CD8-positive, alpha-beta memory T cell (primary cell): ENCODE results near the gene SDK1. TPM values are rescaled to one million over a fixed set of nuclear protein-coding genes. Genes with fewer than 3 reads are reported as not detected.

Experiments
- CTCF ChIA-PET: fragments of 350-600 bp; sonication (Branson Sonifier 250); formaldehyde crosslinking; loops from one replicate; lab custom pipeline; 2021; ENCODE audit warnings: antibody characterized with exemption; lab: Charles Lee
- POLR2A ChIA-PET: fragments of 350-600 bp; sonication (Branson Sonifier 250); formaldehyde crosslinking; loops from one replicate; lab custom pipeline; 2021; ENCODE audit warnings: antibody characterized with exemption; lab: Charles Lee
- DNase-seq, 5 donors: peaks; one replicate each; pipeline versions ENCODE4 v3.0.0 to v3.0.0-alpha.2; 2020 to 2022; ENCODE audit warnings: mixed read lengths in 1 of 5
- H3K27ac ChIP-seq: one replicate; pipeline ENCODE4 v1.7.0; 2013; ENCODE audit warnings: low read depth, mild to moderate bottlenecking, low read length, moderate library complexity
- H3K27me3 ChIP-seq: 2 replicates; pipeline ENCODE4 v1.7.0; 2013; ENCODE audit warnings: low read length, mild to moderate bottlenecking; ENCODE audit not compliant: insufficient read depth, poor library complexity, severe bottlenecking
- H3K36me3 ChIP-seq: 2 replicates; pipeline ENCODE4 v1.7.0; 2013; ENCODE audit warnings: mild to moderate bottlenecking, low read length, moderate library complexity; ENCODE audit not compliant: insufficient read depth
- H3K4me1 ChIP-seq: 2 replicates; pipeline ENCODE4 v1.7.0; 2013; ENCODE audit warnings: mild to moderate bottlenecking, low read length, moderate library complexity; ENCODE audit not compliant: insufficient read depth
- H3K4me3 ChIP-seq: 2 replicates; pipeline ENCODE4 v1.7.0; 2013; ENCODE audit warnings: mild to moderate bottlenecking, low read length
- H3K9me3 ChIP-seq: 2 replicates; pipeline ENCODE4 v1.7.0; 2013; ENCODE audit warnings: mild to moderate bottlenecking, low read length
- H3K27ac Mint-ChIP-seq, 8 donors: one replicate each; pipeline ENCODE4 v1.8.0; 2020 to 2021; ENCODE audit warnings: mixed read lengths in 8 of 8, mild to moderate bottlenecking in 6 of 8, inconsistent platforms in 3 of 8, moderate library complexity in 3 of 8
- H3K27me3 Mint-ChIP-seq, 2 donors: one replicate each; pipeline ENCODE4 v1.8.0; 2020 to 2021; ENCODE audit warnings: mixed read lengths in 2 of 2, mild to moderate bottlenecking in 1 of 2, moderate library complexity in 1 of 2
- H3K36me3 Mint-ChIP-seq, 3 donors: one replicate each; pipeline ENCODE4 v1.8.0; 2020 to 2021; ENCODE audit warnings: mixed read lengths in 3 of 3, inconsistent platforms in 1 of 3, mild to moderate bottlenecking in 1 of 3
- H3K4me1 Mint-ChIP-seq, 3 donors: one replicate each; pipeline ENCODE4 v1.8.0; 2020 to 2021; ENCODE audit warnings: mixed read lengths in 3 of 3, inconsistent platforms in 1 of 3, mild to moderate bottlenecking in 1 of 3
- H3K4me3 Mint-ChIP-seq, 7 donors: one replicate each; pipeline ENCODE4 v1.8.0; 2020 to 2021; ENCODE audit warnings: mixed read lengths in 7 of 7, mild to moderate bottlenecking in 6 of 7, moderate library complexity in 4 of 7, inconsistent platforms in 2 of 7
- H3K9me3 Mint-ChIP-seq, 5 donors: one replicate each; pipeline ENCODE4 v1.8.0; 2020 to 2022; ENCODE audit warnings: mixed read lengths in 5 of 5, mild to moderate bottlenecking in 3 of 5, moderate library complexity in 2 of 5, inconsistent platforms in 1 of 5
- polyA plus RNA-seq: library from polyadenylated mRNA; unstranded; fragments of 300-500 nt; fragmentation: Illumina TruSeq; gene quantifications from one replicate; pipeline ENCODE4 v1.2.3, GENCODE V29; 2021
- total RNA-seq, 2 experiments: library from RNA; stranded (reverse); gene quantifications; one replicate each; pipeline ENCODE4 v1.2.3, GENCODE V29; 2021

Gene SDK1
- total and polyA plus RNA-seq, 3 experiments from 2014 or later: 0.04 TPM; not detected in 1

- H3K27me3 ChIP-seq: no peaks in the 10 kb centered on the region
Measured at GRCh38 chr7:3916146-3916545, 615.1 kb downstream of the SDK1 start.

GRCh38 chr7:3917436-3917835, 616.4 kb downstream of the SDK1 start:
- POLR2A ChIA-PET: no interaction called here
- H3K4me1 Mint-ChIP-seq: peaks cover 6 to 7% (median 7%) of the 10 kb centered on the region in 3 donors
- H3K9me3 ChIP-seq: no peaks in the 10 kb centered on the region
- no peak overlapping the region for H3K27ac Mint-ChIP-seq
- no peak for DNase-seq
- H3K27me3 Mint-ChIP-seq: peaks cover 3 to 13% of the 10 kb centered on the region in 2 donors
- CTCF ChIA-PET: no interaction called here
- H3K36me3 Mint-ChIP-seq: no peaks in the 10 kb centered on the region
- H3K36me3 ChIP-seq: no peaks in the 10 kb centered on the region
- no peaks in the 10 kb centered on the region for H3K27me3 ChIP-seq
- H3K27ac ChIP-seq: no peak overlapping the region
- H3K9me3 Mint-ChIP-seq: no peaks in the 10 kb centered on the region
- no peaks in the 10 kb centered on the region for H3K4me1 ChIP-seq
- no peak overlapping the region for H3K4me3 ChIP-seq
- no peak overlapping the region for H3K4me3 Mint-ChIP-seq

More at GRCh38 chr7:3916146-3916545, 615.1 kb downstream of the SDK1 start:
- Mint-ChIP-seq H3K36me3 (no peaks in the 10 kb centered on the region), H3K4me1 (peaks cover 6 to 7% (median 7%) of the 10 kb centered on the region in 3 donors), H3K27ac (no peak overlapping the region), H3K27me3 (peaks cover 3 to 20% of the 10 kb centered on the region in 2 donors), H3K9me3 (no peaks in the 10 kb centered on the region), H3K4me3 (no peak overlapping the region)
- ChIA-PET POLR2A (no interaction called here), CTCF (no interaction called here)
- no peak for DNase-seq
- Histone ChIP-seq H3K4me3 (no peak overlapping the region), H3K4me1 (no peaks in the 10 kb centered on the region), H3K27ac (no peak overlapping the region), H3K36me3 (no peaks in the 10 kb centered on the region), H3K9me3 (no peaks in the 10 kb centered on the region)

- Mint-ChIP-seq H3K27ac (no peak overlapping the region), H3K27me3 (peaks cover 3 to 12% of the 10 kb centered on the region in 2 donors), H3K4me3 (no peak overlapping the region), H3K4me1 (peaks cover 6 to 7% (median 7%) of the 10 kb centered on the region in 3 donors), H3K36me3 (no peaks in the 10 kb centered on the region), H3K9me3 (no peaks in the 10 kb centered on the region)
- ChIA-PET CTCF (no interaction called here), POLR2A (no interaction called here)
- no peak for DNase-seq
- H3K9me3 ChIP-seq: no peaks in the 10 kb centered on the region
- no peaks in the 10 kb centered on the region for H3K36me3 ChIP-seq
- H3K27me3 ChIP-seq: no peaks in the 10 kb centered on the region
- H3K4me3 ChIP-seq: no peak overlapping the region
- no peaks in the 10 kb centered on the region for H3K4me1 ChIP-seq
- H3K27ac ChIP-seq: no peak overlapping the region
Measured at GRCh38 chr7:3918576-3918975, 617.5 kb downstream of the SDK1 start.

- Histone ChIP-seq H3K27me3 (no peaks in the 10 kb centered on the region), H3K4me1 (no peaks in the 10 kb centered on the region), H3K9me3 (no peaks in the 10 kb centered on the region), H3K36me3 (no peaks in the 10 kb centered on the region), H3K4me3 (no peak overlapping the region), H3K27ac (no peak overlapping the region)
- Mint-ChIP-seq H3K27me3 (peaks cover 5 to 28% of the 10 kb centered on the region in 2 donors), H3K27ac (no peak overlapping the region), H3K4me3 (no peak overlapping the region), H3K36me3 (no peaks in the 10 kb centered on the region), H3K4me1 (peaks cover 6 to 7% (median 7%) of the 10 kb centered on the region in 3 donors), H3K9me3 (peaks cover 0 to 3% (median 0%) of the 10 kb centered on the region in 5 donors)
- ChIA-PET CTCF (no interaction called here), POLR2A (no interaction called here)
- DNase-seq: no peak
Measured at GRCh38 chr7:3922175-3922635, 621.2 kb downstream of the SDK1 start.

- Histone ChIP-seq H3K27me3 (no peaks in the 10 kb centered on the region), H3K36me3 (no peaks in the 10 kb centered on the region), H3K27ac (no peak overlapping the region), H3K4me3 (no peak overlapping the region), H3K9me3 (no peaks in the 10 kb centered on the region), H3K4me1 (no peaks in the 10 kb centered on the region)
- Mint-ChIP-seq H3K27ac (no peak overlapping the region), H3K36me3 (no peaks in the 10 kb centered on the region), H3K9me3 (peaks cover 0 to 3% (median 0%) of the 10 kb centered on the region in 5 donors), H3K27me3 (peaks cover 5 to 33% of the 10 kb centered on the region in 2 donors), H3K4me1 (peaks cover 6 to 7% (median 6%) of the 10 kb centered on the region in 3 donors), H3K4me3 (no peak overlapping the region)
- CTCF ChIA-PET: no interaction called here
- POLR2A ChIA-PET: no interaction called here
- no peak for DNase-seq
Measured at GRCh38 chr7:3923307-3923918, 622.4 kb downstream of the SDK1 start.

GRCh38 chr7:3924277-3924676, 623.2 kb downstream of the SDK1 start:
- Mint-ChIP-seq H3K27ac (no peak overlapping the region), H3K9me3 (peaks cover 0 to 3% (median 0%) of the 10 kb centered on the region in 5 donors), H3K36me3 (no peaks in the 10 kb centered on the region), H3K27me3 (peaks cover 5 to 39% of the 10 kb centered on the region in 2 donors), H3K4me1 (no peaks in the 10 kb centered on the region), H3K4me3 (no peak overlapping the region)
- Histone ChIP-seq H3K36me3 (no peaks in the 10 kb centered on the region), H3K27me3 (no peaks in the 10 kb centered on the region), H3K4me3 (no peak overlapping the region), H3K9me3 (no peaks in the 10 kb centered on the region), H3K27ac (no peak overlapping the region), H3K4me1 (no peaks in the 10 kb centered on the region)
- ChIA-PET CTCF (no interaction called here), POLR2A (no interaction called here)
- DNase-seq: no peak

GRCh38 chr7:3927446-3928110, 626.5 kb downstream of the SDK1 start:
- CTCF ChIA-PET: no interaction called here
- H3K36me3 ChIP-seq: no peaks in the 10 kb centered on the region
- POLR2A ChIA-PET: no interaction called here

GRCh38 chr7:3928727-3929515, 627.9 kb downstream of the SDK1 start:
- Histone ChIP-seq H3K4me1 (no peaks in the 10 kb centered on the region), H3K36me3 (no peaks in the 10 kb centered on the region), H3K27me3 (no peaks in the 10 kb centered on the region), H3K4me3 (no peak overlapping the region), H3K9me3 (no peaks in the 10 kb centered on the region), H3K27ac (no peak overlapping the region)
- no peak for DNase-seq
- peaks cover 10 to 40% of the 10 kb centered on the region in 2 donors for H3K27me3 Mint-ChIP-seq
- ChIA-PET CTCF (no interaction called here), POLR2A (no interaction called here)
- no peaks in the 10 kb centered on the region for H3K36me3 Mint-ChIP-seq
- no peaks in the 10 kb centered on the region for H3K4me1 Mint-ChIP-seq
- no peak overlapping the region for H3K27ac Mint-ChIP-seq
- H3K4me3 Mint-ChIP-seq: no peak overlapping the region
- H3K9me3 Mint-ChIP-seq: peaks cover 0 to 5% (median 0%) of the 10 kb centered on the region in 5 donors

More at GRCh38 chr7:3927446-3928110, 626.5 kb downstream of the SDK1 start:
- Mint-ChIP-seq H3K27ac (no peak overlapping the region), H3K4me3 (no peak overlapping the region), H3K36me3 (no peaks in the 10 kb centered on the region), H3K27me3 (peaks cover 10 to 40% of the 10 kb centered on the region in 2 donors), H3K4me1 (no peaks in the 10 kb centered on the region), H3K9me3 (peaks cover 0 to 5% (median 0%) of the 10 kb centered on the region in 5 donors)
- no peak overlapping the region for H3K27ac ChIP-seq
- no peak overlapping the region for H3K4me3 ChIP-seq
- H3K9me3 ChIP-seq: no peaks in the 10 kb centered on the region
- no peaks in the 10 kb centered on the region for H3K27me3 ChIP-seq
- no peak for DNase-seq
- no peaks in the 10 kb centered on the region for H3K4me1 ChIP-seq
